Articular chondrocyte of knee joint (primary cell): ENCODE data around the gene ZNF90. TPM values are rescaled to one million over a fixed set of nuclear protein-coding genes. Genes with fewer than 3 reads are reported as not detected.

ENCODE experiments used
- small RNA-seq: library from RNA; depleted of rRNA; stranded (forward); fragments of <200 nt; gene quantifications from one replicate; pipeline ENCODE3, GENCODE V24; 2012
- total RNA-seq: library from RNA; depleted of rRNA; stranded (reverse); fragments of >200 nt; gene quantifications from 2 replicates; pipeline ENCODE4 v1.2.3, GENCODE V29; 2012

Gene ZNF90
- 2.0 and 2.5 TPM in 2 replicates for total RNA-seq

GRCh38 chr19:20077791-20078463, at the start of gene ZNF90:
ZNF90 (plus strand) TSS chr19:20078000; CDS start chr19:20078133, 133 bp downstream.

GRCh38 chr19:20039203-20039723, 38.5 kb upstream of the ZNF90 start, which contains the start of gene ZNF682:
ZNF682 (minus strand) TSS chr19:20039505; CDS start chr19:20039345, 160 bp downstream.

GRCh38 chr19:20167020-20167644, 89.3 kb downstream of the ZNF90 start, which contains the start of gene ZNF486:
ZNF486 (plus strand) TSS chr19:20167214; CDS start chr19:20167331, 117 bp downstream.

Small RNA genes within 50 kb of the gene (small RNA-seq; reads per million reads assigned to genes)
- gene AC006539.3: not detected

Other genes with a start within 250 kb of the ZNF90 start
- gene ZNF253, start 212.1 kb upstream of the ZNF90 start, total RNA-seq: 5.5 and 8.4 TPM in 2 replicates
- gene ZNF93, start 177.1 kb upstream of the ZNF90 start, total RNA-seq: 3.5 and 7.2 TPM in 2 replicates
- gene ZNF682, start 38.5 kb upstream of the ZNF90 start, total RNA-seq: 2.0 and 5.0 TPM in 2 replicates
- gene ZNF486, start 89.2 kb downstream of the ZNF90 start, total RNA-seq: 9.4 and 9.7 TPM in 2 replicates